ENCODE data around the gene USF1.
"Not testable (repeated sequence)": the region's sequence is repeated elsewhere in the genome, so short reads cannot be mapped to it uniquely, and the experiment has no call there.

USF1 gene

GRCh38 chr1:161046605-161047228 is 940 bp upstream of the USF1 start:
- peak; percentile 38 to 45 for DNase-seq

- peak; percentile 79 to 81 for DNase-seq
Measured at GRCh38 chr1:161044908-161045735, 655 bp downstream of the USF1 start.

GRCh38 chr1:161044535-161044907 is 1.3 kb downstream of the USF1 start:
- DNase-seq: peak; percentile 42 to 55

GRCh38 chr1:161039546-161039945 is 6.2 kb downstream of the USF1 start:
- DNase-seq: no peak

GRCh38 chr1:161039154-161039545 is 6.6 kb downstream of the USF1 start:
- no peak for DNase-seq

GRCh38 chr1:161038523-161039153 is 7.1 kb downstream of the USF1 start, which contains the start of gene TSTD1:
TSS of gene TSTD1 (minus strand) at chr1:161038964. CDS start at chr1:161038889, 75 bp downstream.
- peak; percentile 89 to 90 for DNase-seq

- DNase-seq: no peak
Measured at GRCh38 chr1:161037661-161038522, 7.9 kb downstream of the USF1 start.

GRCh38 chr1:161033751-161034150 is 12.0 kb downstream of the USF1 start:
- DNase-seq: no peak

GRCh38 chr1:161032409-161032808 is 13.4 kb downstream of the USF1 start:
- DNase-seq: no peak

- DNase-seq: no peak
Measured at GRCh38 chr1:161031874-161032273, 13.9 kb downstream of the USF1 start.

- not testable (repeated sequence) for DNase-seq
Measured at GRCh38 chr1:161029466-161029865, 16.3 kb downstream of the USF1 start.

- DNase-seq: not testable (repeated sequence)
Measured at GRCh38 chr1:161026954-161027353, 18.8 kb downstream of the USF1 start.

- not testable (repeated sequence) for DNase-seq
Measured at GRCh38 chr1:161022432-161022831, 23.3 kb downstream of the USF1 start.

GRCh38 chr1:161021970-161022353 is 23.8 kb downstream of the USF1 start:
- DNase-seq: no peak

GRCh38 chr1:161021165-161021969 is 24.4 kb downstream of the USF1 start:
- peak; percentile 93 to 95 for DNase-seq

GRCh38 chr1:161020509-161021164 is 25.1 kb downstream of the USF1 start, which contains the start of gene F11R:
TSS of gene F11R (minus strand) at chr1:161021152. CDS start at chr1:161021073, 79 bp downstream.
- DNase-seq: no peak

GRCh38 chr1:161019751-161020495 is 25.9 kb downstream of the USF1 start:
- no peak for DNase-seq

- DNase-seq: not testable (repeated sequence)
Measured at GRCh38 chr1:161019111-161019660, 26.6 kb downstream of the USF1 start.

- DNase-seq: no peak
Measured at GRCh38 chr1:161018631-161018930, 27.2 kb downstream of the USF1 start.

Data from CD4-positive, alpha-beta T cell treated with Interleukin-1 beta for 1 hour (primary cell).